HepG2 (cell line): Measurements from ENCODE around the gene ITGA2. TPM values are rescaled to one million over a fixed set of nuclear protein-coding genes. Genes with fewer than 3 reads are reported as not detected.
A peak's percentile ranks its signal among the peaks of the same experiment; 100 is the strongest.

Experiments used
- AKNA ChIP-seq: sonication (generic); formaldehyde crosslinking; IDR thresholded peaks from 2 replicates; pipeline ENCODE4 v1.4.0; 2020; ENCODE audit warnings: missing genetic modification reagents, borderline replicate concordance
- DMAP1 ChIP-seq: IDR thresholded peaks from 2 replicates; pipeline ENCODE4 v1.6.1; 2016
- HNF1B ChIP-seq: sonication (generic); formaldehyde crosslinking; IDR thresholded peaks from 2 replicates; pipeline ENCODE4 v1.5.1; 2020; ENCODE audit warnings: mild to moderate bottlenecking, moderate library complexity, missing genetic modification reagents
- JUN ChIP-seq: sonication (generic); formaldehyde crosslinking; IDR thresholded peaks from 2 replicates; pipeline ENCODE4 v1.4.0; 2020; ENCODE audit warnings: mild to moderate bottlenecking, missing genetic modification reagents
- KDM4B ChIP-seq: sonication (generic); formaldehyde crosslinking; IDR thresholded peaks from 2 replicates; pipeline ENCODE4 v1.4.0; 2020; ENCODE audit warnings: missing genetic modification reagents
- KMT2B ChIP-seq: IDR thresholded peaks from 2 replicates; pipeline ENCODE4 v1.6.1; 2016; ENCODE audit warnings: missing genetic modification reagents, missing compliant biosample characterization
- MIER3 ChIP-seq: IDR thresholded peaks from 2 replicates; pipeline ENCODE4 v1.6.1; 2016; ENCODE audit warnings: missing compliant biosample characterization, borderline replicate concordance
- RARA ChIP-seq: IDR thresholded peaks from 2 replicates; pipeline ENCODE4 v1.6.1; 2016; ENCODE audit warnings: missing genetic modification reagents, missing compliant biosample characterization
- TEF ChIP-seq: sonication (generic); formaldehyde crosslinking; IDR thresholded peaks from 2 replicates; pipeline ENCODE4 v1.5.0; 2020; ENCODE audit warnings: missing genetic modification reagents
- THAP9 ChIP-seq: sonication (generic); formaldehyde crosslinking; IDR thresholded peaks from 2 replicates; pipeline ENCODE4; 2020; ENCODE audit warnings: missing genetic modification reagents, mild to moderate bottlenecking, borderline replicate concordance
- ZBTB43 ChIP-seq: sonication (generic); formaldehyde crosslinking; conservative IDR thresholded peaks from 2 replicates; pipeline ENCODE4 v1.4.0; 2020; ENCODE audit warnings: missing genetic modification reagents
- ZBTB8A ChIP-seq: sonication (generic); formaldehyde crosslinking; IDR thresholded peaks from 2 replicates; pipeline ENCODE4 v1.4.0; 2020; ENCODE audit warnings: mild to moderate bottlenecking, low read depth, missing genetic modification reagents, borderline replicate concordance
- ZNF354B ChIP-seq: sonication (generic); formaldehyde crosslinking; IDR thresholded peaks from 2 replicates; pipeline ENCODE4 v1.8.0; 2022; ENCODE audit warnings: mild to moderate bottlenecking, missing genetic modification reagents
- ZNF570 ChIP-seq: sonication (generic); formaldehyde crosslinking; IDR thresholded peaks from 2 replicates; pipeline ENCODE4 v1.4.0; 2020; ENCODE audit warnings: mild to moderate bottlenecking, missing genetic modification reagents, borderline replicate concordance
- ZNF713 ChIP-seq: sonication (generic); formaldehyde crosslinking; IDR thresholded peaks from 2 replicates; pipeline ENCODE4 v1.4.0; 2020; ENCODE audit warnings: mild to moderate bottlenecking, missing genetic modification reagents
- ZNF773 ChIP-seq: sonication (generic); formaldehyde crosslinking; IDR thresholded peaks from 2 replicates; pipeline ENCODE4 v1.4.0; 2020; ENCODE audit warnings: missing genetic modification reagents, borderline replicate concordance
- ZNF775 ChIP-seq: sonication (generic); formaldehyde crosslinking; IDR thresholded peaks from 2 replicates; pipeline ENCODE4 v1.4.0; 2020; ENCODE audit warnings: missing genetic modification reagents, mild to moderate bottlenecking, moderate library complexity, borderline replicate concordance
- ZSCAN31 ChIP-seq: sonication (generic); formaldehyde crosslinking; IDR thresholded peaks from 2 replicates; pipeline ENCODE4 v1.5.0; 2020; ENCODE audit warnings: low read depth, mild to moderate bottlenecking, missing genetic modification reagents
- polyA plus RNA-seq, 8 experiments: library from polyadenylated mRNA; depleted of rRNA in 3 of 8; stranded (reverse) in 7 of 8; unstranded in 1 of 8; fragments of >200 nt; fragmentation: Illumina TruSeq in 4 of 8; extraction: Trizol in 4 of 8; gene quantifications; 2 replicates each; pipeline versions ENCODE4 v1.2.1 to v1.2.3, GENCODE V29; 2011 to 2016; ENCODE audit warnings: low read depth in 4 of 8, missing spikeins in 1 of 8, mixed read lengths in 1 of 8; ENCODE audit not compliant: insufficient read depth in 1 of 8
- total RNA-seq, 5 experiments: library from RNA; depleted of rRNA; stranded (reverse); fragments of >200 nt; fragmentation: Illumina TruSeq; extraction: Trizol; gene quantifications; 2 replicates each; pipeline ENCODE4 v1.2.3, GENCODE V29; 2016; ENCODE audit warnings: low read depth in 1 of 5

Gene ITGA2
- total and polyA plus RNA-seq, 2 of the 13 experiments (the other 11 are each of a cell fraction or from before 2014, with no cell fraction given), result 15.8 to 58.3 TPM

- TF ChIP-seq THAP9 (CRISPR knock-in tag) (peak; percentile 37; the same call in 1 of the 2 replicates), ZNF713 (no peak), HNF1B (peak; percentile 87; the same call in 1 of the 2 replicates), ZNF773 (CRISPR knock-in tag) (no peak), RARA (CRISPR knock-in tag) (no peak), KDM4B (CRISPR knock-in tag) (no peak; the same call in 1 of the 2 replicates), ZSCAN31 (CRISPR knock-in tag) (peak; percentile 58), AKNA (no peak), DMAP1 (CRISPR knock-in tag) (peak; percentile 79), TEF (CRISPR knock-in tag) (no peak), MIER3 (CRISPR knock-in tag) (peak; percentile 59; the same call in 1 of the 2 replicates), ZBTB8A (CRISPR knock-in tag) (no peak), KMT2B (CRISPR knock-in tag) (peak; percentile 81), JUN (CRISPR knock-in tag) (no peak), ZBTB43 (CRISPR knock-in tag) (peak; percentile 58; the same call in 1 of the 2 replicates), ZNF775 (CRISPR knock-in tag) (0 out of 2 replicates have a peak, but pooled peaks have one; percentile 29), ZNF570 (CRISPR knock-in tag) (no peak), ZNF354B (CRISPR knock-in tag) (no peak)
Observed at GRCh38 chr5:53109443-53110127, 120.4 kb downstream of the ITGA2 start, which contains the start of gene MOCS2 (continued).
